ENCODE data around the gene MOV10.

GRCh38 chr1:112686835-112687234 is 12.4 kb downstream of the MOV10 start:
- TF ChIP-seq TAF1 (IDR thresholded peaks at IDR 0.05; ENCODE audit: borderline replicate concordance, low read depth, low read length) (no peak), SIN3A (IDR thresholded peaks at IDR 0.05; ENCODE audit: borderline replicate concordance, low read depth, low read length) (no peak)
